GM18507 (cell line): ENCODE results near the gene TMEM213.
A peak's percentile ranks its signal among the peaks of the same experiment; 100 is the strongest.

ENCODE experiments used
- DNase-seq: peaks from one replicate; pipeline ENCODE4 v3.0.0; 2011; ENCODE audit warnings: low read depth; ENCODE audit not compliant: insufficient read length; ENCODE audit errors: extremely low spot score
- FAIRE-seq: peaks from 2 replicates; lab custom pipeline; 2011; peaks lifted over from hg19 to GRCh38; lab: Jason Lieb, UNC

Gene TMEM213

DNA sequence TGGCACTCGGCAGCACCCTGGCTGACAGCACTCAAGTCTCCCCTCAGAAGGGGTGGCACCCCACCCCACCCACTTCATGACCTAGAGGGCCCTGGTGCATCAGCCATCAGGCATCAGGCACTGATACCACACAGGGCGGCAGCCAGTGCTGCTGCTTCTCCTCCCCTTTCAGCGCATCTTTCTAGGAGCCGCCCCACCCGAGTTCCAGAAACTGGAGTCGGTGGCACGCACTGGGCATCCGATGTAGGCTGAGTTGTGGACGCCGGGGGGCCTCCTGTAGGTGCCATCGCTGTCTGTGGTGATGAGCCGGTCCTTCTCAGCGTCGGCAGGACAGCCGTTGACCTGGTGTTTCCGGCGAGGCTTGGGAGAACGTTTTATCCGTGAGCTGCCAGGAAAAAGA lies 70.0 kb downstream of the TMEM213 start:
- DNase-seq, result no peak
- FAIRE-seq, result no peak

DNA sequence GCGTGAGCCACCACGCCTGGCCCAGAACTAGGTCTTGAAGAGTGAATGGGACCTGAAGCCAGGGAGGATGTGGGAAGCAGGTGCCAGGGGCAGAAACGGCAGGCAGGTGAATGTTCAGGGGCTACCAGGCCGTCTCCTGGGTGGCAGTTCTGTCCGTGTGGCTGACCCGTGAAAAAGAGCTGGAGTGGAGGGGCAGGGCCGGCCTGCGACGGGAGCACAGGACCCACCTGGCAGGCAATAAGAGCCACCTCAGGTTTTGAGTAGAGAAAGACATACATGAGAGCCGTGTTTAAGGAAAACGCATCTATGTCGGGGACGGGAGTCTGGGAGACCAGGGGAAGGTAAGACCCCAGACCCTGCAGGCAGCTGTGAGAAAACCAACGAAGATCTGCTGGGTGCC lies 70.9 kb downstream of the TMEM213 start:
- no peak for FAIRE-seq

DNA sequence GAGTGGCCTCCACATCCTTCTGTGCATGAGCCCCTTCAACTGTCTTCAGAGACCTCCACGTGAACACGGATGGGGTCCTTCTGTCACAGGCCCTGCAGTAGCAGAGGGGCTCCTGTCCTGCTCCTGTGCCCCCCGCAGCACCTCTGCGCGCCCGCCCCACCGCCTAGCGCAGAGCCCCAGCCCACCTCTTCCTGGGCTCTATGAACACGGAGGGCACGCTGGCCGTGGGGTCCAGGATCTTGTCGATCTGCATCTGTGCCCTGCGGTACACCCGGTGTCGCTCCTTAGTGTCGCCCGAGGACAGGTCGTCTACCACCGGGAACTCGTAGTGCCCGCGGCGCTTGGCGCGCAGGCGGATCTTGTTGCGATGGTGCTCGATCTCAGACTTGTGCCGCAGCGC lies 71.6 kb downstream of the TMEM213 start:
- no peak for FAIRE-seq
- no peak for DNase-seq

More for the DNA sequence above, 70.9 kb downstream of the TMEM213 start:
- DNase-seq, result no peak

DNA sequence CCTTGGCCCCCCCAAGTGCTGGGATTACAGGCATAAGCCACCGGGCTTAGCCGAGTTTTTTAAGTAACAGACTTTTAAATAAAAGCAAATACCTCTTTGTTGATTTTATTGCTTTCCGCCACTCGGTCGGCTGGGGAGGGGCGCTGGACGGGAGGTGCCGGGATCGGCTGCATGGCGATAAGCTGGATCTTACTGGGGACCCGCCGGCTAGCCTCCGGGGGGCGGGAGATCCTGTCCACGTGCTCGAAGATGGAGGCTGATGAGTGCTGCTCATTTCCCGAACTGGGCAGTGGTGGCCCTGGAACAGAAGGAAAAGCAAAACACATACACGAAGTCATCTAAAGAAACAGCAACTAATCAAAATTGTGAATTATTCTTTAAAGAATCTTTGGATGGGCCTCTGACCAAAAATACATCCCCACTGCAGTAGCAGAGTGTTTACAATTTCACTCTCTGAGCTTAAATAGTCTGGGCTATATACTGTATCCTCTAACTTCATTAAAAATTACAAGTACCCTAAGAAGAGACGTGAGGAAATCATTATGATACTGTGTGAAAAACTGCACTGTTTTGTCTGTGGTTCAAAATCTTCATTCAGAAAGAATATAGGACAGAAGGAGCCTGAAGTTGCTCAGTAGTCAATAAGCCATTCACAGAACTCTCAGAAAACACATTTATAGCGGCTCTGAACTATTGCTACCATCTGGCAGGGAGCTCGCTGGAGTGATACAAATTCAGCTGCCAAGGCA lies 73.4 kb downstream of the TMEM213 start:
- FAIRE-seq (no peak), DNase-seq (no peak)

DNA sequence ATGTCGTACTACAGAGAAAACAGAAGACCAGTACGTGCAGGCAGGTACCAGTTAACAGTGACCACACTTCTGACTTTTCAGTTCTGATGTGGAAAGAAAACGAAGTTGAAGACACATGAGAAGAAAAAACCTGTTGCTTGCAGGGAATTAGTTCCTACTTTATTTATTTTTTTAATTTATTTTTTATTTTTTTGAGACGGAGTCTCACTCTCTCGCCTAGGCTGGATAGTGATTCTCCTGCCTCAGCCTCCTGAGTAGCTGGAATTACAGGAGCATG lies 74.0 kb downstream of the TMEM213 start:
- no peak for FAIRE-seq
- DNase-seq, result no peak

DNA sequence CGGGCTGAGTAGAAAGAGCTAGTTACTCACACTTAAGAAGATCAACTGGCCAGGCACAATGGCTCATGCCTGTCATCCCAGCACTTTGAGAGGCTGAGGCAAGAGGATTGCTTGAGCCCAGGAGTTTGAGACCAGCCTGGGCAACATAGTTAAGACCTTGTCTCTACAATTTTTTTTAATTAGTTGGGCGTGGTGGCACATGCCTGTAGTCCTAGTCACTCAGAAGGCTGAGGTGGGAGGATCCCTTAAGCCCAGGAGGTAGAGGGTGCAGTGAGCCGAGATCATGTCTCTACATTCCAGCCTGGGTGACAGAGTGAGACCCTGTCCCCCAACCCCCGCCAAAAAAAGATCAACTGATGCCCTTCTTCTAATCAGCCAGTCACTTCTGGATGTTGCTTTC lies 74.8 kb downstream of the TMEM213 start:
- DNase-seq (no peak), FAIRE-seq (no peak)

DNA sequence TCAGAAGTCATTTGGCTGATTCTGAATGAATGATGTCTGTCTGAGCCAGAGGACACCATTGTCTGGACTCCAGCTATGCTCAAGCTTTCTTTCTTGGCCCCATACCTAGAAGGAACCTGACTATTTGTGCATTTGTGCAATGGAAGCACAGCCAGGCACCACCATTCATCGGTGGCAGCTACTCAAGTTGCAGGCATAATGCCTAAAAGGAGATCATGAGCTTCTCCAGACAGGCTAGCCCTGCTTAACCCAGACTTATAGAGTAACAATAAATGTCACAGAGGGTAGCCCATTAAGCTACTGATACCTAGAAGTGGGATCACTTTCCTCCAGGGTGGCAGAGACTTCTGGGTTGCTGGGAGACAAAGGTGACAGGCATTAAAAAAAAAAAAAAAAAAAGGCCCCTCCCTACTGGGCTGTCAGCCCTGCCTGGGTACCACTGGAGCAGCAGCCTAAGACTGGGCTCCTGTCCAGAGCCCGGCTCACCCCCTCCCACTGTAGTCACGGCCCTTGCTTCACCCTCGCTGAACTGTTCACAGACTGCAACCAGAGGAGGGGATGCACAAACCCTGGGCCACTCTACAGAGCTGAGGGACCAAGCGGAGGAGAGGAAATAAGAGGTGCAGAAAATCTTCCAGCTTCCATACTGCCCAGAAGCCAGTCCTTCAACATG lies 75.6 kb downstream of the TMEM213 start:
- FAIRE-seq (no peak), DNase-seq (no peak)

DNA sequence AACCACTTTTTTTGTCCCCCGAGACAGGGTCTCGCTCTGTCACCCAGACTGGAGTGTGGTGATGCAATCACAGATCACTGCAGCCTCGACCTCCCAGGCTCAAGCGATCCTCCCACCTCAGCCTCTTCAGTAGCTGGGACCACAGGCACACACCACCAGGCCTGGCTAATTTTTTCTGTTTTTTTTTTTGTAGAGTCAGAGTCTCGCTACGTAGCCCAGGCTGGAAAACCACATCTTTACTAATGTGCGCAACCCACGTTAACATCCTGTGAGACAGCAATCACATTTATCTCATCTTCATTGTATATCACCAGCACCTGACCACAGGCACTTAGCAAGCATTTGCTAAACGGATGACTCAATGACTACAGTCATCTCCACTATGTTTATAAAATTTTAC lies 78.0 kb downstream of the TMEM213 start:
- FAIRE-seq (no peak), DNase-seq (no peak)

DNA sequence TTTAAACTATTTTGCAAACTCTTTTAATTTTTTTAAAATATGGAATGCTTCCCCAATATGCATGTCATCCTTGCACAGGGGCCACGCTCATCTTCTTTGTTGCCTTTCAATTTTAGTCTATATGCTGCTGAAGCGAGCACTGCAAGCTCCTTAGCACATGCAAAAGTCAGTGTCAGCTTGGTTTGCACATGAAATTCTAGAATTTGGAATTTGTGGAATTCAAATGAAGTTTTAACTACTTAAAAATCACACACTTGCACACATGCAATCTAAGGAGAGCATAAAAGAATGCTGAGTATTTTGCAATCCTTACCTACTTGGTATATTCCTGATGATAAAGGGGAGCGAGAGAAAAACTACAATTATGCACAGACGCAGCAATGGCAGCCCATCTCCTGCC lies 78.5 kb downstream of the TMEM213 start:
- FAIRE-seq, result no peak
- DNase-seq, result no peak

DNA sequence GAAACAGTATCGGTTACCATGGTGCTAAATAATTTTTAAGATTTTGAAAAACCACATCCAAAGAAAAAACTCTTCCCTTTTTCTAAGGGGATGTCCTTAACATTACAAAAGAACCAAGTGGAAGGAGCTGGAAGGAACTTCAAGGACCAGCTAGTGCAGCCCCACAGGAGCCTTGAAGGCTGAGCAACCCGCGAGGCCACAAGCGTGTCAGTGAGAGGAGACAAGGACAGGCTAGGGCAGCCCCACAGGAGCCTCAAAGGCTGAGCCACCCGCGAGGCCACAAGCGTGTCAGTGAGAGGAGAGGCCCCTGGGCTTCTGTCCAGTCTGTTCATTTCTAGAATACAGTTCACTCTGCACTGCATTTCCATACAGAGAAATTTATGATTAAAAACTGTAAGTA lies 80.3 kb downstream of the TMEM213 start:
- DNase-seq (no peak), FAIRE-seq (no peak)

DNA sequence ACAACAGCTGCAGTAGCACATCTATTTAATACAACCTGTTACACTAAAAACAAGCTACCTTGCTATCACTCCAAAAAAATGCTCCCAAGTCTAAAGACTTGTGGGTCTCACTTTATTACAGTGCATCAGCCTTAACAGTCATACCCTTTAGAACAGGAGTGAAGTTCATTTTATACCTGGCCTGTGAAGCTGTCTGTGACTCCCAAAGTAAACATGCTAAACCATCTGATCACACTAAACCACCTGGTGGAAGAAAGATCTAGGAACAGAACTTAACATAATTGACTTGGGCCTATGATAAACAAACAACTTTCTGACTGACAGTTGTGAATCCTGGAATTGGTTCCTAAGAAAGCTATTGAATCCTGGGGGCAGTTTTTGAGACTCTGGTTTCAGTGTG lies 81.1 kb downstream of the TMEM213 start:
- DNase-seq (no peak), FAIRE-seq (no peak)

DNA sequence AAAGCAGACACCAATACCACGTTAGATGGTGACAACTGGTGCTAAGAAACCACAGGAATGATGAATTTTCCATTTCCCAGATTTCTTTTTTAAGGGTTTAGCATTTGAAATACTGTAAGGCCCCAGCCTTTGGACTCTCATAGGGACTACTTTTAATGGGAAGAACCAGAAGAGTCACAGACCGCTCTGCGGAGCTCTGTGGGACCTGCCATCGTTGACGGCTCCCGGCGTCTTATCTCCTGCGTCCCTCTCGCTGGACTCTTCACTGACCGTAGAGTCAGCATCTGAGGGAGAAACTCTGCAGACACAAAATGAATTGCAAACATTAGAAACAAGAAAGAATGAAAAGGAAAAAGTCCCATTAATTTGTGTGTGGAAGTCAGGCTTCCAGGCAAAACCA lies 81.6 kb downstream of the TMEM213 start:
- FAIRE-seq (no peak), DNase-seq (no peak)

DNA sequence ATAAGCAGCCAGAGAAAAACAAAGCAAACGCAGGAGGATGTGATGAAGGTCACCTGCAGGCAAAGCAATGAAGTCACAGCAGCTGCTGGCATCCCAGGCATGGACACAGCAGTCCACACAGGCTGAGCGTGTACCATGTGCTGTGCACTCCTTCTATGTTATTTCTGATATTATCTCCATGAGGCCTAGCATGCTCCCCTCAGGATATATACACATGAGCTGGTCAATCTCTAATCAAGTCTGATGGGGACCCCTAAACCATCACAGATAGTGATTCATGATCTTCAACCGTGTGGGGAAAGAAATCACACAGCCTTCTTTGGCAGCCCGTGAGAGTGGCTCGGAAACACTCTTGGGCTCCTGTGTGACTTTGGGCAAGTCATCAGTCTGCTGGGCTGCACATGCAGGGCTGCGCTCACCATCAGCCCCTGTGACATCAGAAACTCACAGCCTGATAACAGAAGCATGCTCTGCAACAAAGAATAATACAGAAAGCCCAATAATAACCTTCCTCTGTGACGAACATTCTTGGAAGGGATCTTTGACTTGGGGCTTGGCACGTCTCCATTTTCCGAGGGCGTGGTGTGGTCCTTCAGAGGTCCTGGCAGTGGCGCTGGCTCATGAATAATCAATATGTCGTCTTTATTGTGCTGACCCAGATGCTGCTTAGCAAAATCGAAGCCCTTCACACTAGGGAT lies 83.2 kb downstream of the TMEM213 start:
- FAIRE-seq (no peak), DNase-seq (no peak)

DNA sequence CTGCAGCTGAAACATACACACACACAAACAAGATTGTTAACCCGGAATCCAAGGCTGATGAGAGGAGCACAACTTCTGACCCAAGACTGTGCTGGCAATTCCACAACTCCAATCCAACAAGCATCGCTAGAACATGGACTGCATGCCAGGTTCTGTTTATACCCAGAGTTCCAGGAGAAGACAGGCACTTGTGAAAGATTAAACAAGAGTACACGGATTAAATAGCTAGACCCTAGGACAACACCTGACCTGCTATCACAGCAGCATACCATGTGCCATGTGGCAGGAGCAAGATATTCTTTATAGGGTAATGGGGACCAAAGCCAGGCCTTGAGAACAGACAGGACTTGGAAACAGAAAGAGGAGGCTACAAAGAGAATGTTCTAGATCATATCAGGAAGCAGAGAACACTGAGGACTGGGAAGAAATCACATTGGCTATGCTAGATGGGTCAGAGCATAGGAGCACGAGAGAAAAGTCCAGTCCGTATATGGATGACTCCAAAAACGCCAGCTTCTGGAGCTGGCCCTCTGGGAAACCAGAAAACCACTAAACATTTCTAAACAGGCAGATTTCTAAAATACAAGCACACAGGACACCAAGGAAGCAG lies 83.9 kb downstream of the TMEM213 start:
- DNase-seq (no peak), FAIRE-seq (no peak)

DNA sequence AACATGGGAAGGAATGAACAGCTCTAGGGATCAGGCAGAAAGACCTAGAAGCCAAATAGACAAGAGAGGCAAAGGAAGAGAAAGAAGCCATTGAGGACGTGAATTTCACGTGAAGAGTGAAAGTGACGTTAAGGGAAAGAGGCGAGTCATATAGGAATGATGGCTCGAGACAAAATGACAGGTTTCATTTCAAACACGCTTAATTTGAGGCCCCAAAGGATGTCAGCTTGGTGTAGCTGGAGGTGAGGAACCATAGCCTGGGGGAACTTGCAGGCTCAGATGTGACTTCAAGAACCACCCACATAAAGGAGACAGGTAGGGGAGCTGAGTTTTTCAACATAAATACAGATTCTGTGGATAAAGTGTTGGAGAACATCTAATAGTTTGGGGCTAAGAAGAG lies 84.5 kb downstream of the TMEM213 start:
- DNase-seq (no peak), FAIRE-seq (no peak)

DNA sequence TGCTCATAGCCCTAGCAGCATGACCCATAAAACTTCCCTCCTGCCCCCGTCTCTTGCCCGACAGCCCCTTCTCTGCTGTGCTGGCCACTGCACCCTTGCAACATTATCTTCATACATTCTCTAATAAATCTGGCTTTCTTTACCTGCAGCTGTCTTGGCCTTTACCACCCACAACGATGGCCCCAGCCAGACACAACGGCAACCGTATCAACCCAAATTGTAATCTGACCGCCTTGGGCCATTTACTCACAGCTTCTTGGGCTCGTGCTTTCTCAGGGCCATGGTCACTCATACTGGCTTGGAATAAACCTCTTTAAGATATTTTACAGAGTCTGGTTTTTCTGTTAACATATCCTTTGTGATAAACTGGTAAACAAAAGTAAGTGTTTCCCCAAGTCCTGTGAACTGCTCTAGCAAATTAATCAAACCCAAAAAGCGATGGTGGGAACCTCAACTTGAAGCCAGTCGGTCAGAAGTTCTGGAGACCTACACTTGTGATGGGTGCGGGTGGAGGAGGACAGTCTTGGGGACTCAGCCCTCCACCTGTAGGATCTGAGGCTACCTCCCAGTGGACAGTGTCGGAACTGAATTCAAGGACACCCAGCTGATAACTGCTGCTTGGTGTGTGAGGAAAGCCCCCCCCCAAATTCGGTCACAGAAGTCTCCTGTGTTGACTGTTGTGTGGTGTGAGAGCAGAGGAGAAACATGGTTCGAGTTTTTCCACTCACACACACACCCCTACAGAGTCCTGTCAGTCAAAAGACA lies 87.8 kb downstream of the TMEM213 start:
- DNase-seq, result no peak
- FAIRE-seq, result no peak

DNA sequence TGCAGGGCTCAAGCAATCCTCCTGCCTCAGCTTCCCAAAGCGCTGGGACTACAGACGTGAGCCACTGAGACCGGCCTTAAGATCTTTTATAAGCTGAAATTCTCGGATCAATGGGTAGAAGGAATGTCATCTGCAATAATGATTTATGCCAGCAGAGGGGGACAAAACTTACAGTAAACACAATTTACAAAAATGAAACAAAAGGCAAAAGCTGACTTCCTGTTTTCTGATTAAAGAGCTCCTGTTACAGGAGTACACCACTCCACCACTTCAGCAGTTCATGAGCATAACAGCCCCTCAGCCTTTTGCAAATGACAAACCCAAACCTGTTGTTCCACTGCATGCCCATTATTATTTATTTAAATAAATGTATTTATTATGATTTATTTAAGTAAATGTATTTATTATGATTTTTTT lies 88.7 kb downstream of the TMEM213 start:
- DNase-seq, result peak; percentile 48
- FAIRE-seq, result peak; percentile 83

DNA sequence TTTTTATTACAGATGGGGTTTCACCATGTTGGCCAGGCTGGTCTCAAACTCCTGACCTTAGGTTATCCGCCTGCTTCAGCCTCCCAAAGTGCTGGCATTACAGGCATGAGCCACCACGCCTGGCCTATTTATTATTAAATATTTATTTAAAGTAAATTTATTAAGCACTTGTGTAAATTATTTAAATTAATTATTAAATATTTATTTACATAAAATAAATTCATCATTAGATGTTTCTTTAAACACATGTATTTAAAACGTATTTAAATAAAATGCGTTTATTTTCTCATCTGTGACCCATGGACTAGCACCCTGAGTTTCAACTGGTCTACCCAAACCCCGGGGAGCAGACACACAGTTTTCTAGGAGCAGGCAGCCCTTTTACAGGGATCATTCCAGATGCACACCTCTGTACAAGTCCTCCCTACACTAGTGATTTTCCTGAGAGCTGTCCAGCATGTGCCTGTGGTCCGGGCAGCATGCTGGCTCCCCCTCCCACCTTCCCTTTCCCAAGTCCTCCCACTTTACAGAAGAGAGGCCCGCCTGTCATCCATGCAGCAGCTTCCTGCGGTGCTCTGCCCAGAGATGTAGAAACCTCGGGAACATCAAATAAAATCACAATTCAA lies 89.4 kb downstream of the TMEM213 start:
- DNase-seq (no peak), FAIRE-seq (no peak)
